NCI-H748 (cell line): ENCODE results near the gene RBM43.
"Not testable (repeated sequence)": the region's sequence is repeated elsewhere in the genome, so short reads cannot be mapped to it uniquely, and the experiment has no call there.

ENCODE experiments used
- DNase-seq: peaks from one replicate; lab custom pipeline; 2025; ENCODE audit not compliant: unreplicated experiment; lab: John Stamatoyannopoulos, UW

Gene RBM43

DNA sequence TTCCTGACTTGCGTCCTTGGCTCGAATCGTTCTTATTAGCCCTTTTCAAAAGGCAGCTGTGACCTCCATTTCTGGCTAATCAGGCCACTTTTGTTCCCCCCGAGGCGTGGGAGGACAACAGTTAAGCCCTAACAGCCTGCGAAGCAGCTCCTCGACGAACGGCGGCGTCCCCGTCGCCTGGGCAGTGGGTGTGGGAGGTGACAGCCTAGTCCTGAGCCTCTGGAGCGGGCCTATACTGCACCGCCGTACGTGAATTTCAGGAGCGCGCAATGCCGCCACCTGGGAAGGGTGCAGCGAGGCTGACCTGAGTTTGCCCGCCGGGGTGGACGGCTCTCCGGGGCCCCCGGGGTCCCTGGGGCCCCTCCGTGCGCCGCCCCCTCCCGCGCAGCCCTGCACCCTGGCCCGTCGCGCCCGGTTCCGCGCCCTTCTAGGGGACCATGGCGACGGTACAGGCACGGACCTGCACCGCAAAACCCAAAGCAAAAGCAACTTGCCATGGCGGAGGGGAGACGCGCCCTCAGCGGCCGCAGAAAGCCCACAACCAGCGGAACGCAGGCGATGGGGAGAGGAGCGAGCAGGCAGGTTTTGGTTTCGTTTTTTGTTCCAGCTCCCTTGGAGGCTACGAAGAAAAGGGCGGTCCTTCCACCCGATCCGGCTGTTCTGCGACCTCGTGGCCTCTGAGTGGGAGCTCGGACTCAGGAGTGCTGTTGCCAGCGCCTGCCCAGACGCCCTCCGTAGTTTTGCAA lies at the start of gene RBM43:
Gene RBM43, minus strand, starts transcription at position 633 of the 746 bp plus-strand sequence. Its CDS starts 136 bp downstream, at position 497.
- DNase-seq = peak; percentile 84

DNA sequence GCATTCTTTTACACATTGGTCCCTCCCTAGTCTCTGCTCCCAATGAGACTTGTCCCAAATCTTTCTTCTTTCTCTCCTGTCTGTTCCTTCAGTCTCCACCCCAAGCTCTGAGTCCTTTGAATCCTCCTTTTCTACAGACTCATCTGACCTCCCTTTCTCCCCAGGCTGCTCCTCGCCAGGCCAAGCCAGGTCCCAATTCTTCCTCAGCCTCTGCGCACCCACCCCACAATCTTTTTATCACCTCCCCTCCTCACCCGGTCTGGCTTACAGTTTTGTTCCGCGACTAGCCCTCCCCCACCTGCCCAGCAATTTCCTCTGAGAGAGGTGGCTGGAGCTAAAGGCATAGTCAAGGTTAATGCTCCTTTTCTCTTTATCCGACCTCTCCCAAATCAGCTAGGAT lies 48.6 kb upstream of the RBM43 start:
- DNase-seq = not testable (repeated sequence)

DNA sequence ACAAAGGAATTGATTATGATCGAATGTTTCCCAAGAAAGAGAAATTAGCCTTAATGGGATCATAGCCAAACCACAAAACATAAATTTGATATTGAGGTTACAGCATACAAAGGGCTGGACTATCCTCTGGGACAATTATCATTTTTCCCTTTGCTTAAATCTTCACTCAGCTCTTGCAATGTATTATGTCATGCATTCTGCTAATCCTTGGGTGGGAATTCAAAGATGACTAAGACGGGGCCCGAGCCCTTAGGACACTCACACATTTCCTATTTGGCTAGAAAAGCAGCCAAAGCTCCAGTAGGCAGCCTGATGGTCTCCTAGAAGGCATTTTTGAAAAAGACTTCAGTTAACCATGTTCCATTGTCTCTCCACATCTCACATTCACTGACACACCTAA lies 45.0 kb upstream of the RBM43 start:
- no peak for DNase-seq

DNA sequence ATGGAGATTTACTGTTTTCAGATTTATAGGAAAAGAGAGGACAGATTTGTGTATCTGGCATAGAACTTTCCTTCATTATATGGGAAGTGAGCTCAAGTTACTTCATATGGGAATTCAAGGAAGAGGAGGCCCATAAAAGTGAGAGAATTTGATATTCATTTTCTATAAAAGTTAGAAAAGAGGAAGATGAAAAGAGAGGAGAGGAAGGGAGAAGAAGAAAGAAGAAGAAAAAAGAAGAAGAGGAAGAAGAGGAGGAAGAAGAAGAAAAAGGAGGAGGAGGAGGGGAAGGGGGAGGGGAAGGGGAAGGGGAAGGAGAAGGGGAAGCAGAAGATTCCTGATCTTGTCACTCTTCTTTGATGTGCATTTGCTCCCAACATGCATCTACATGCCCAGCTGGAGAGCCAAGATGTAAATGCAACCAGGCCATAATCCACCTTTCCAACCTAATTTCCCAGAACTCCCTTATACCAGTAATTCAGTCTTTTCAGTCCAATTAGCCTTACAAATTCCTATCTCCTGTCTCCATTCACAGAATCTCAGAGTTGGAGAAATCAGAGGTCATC lies 43.5 kb upstream of the RBM43 start:
- no peak for DNase-seq

DNA sequence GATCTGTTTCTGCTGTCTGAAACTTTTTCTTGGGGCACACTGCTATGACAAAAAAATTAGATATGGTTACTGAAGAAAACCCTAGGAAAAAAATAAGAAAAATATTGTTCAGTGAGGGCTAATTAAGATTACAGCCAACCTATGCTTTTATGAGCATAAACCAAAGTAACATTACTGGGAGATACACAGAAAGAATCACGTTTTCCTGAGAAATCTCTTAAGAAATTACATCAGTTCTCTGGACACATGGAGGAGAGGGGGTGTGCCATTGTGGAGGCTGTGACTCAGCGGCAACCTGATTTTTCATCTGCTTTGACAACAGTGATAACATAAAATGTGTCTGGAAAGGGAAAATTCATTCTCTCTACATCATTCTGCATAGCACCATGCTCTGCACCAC lies 41.2 kb upstream of the RBM43 start:
- no peak for DNase-seq

DNA sequence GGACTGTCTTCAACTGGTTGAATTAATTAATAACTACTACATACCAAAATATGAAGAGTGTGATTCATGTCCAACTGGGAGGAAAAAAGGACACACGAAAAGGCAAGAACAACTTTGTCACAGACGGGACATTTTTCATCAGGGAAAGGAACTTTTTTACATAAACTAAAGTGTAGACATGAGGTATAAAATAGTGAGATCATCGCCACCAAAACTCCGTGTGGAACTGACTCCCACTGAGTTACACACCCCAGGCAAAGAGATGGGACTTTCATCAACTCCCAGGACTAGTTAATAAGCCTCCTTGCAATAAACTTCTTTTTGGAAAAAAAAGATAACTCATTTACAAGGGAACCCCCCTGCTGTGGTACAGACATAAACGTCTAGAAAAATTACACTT lies 40.7 kb upstream of the RBM43 start:
- no peak for DNase-seq

DNA sequence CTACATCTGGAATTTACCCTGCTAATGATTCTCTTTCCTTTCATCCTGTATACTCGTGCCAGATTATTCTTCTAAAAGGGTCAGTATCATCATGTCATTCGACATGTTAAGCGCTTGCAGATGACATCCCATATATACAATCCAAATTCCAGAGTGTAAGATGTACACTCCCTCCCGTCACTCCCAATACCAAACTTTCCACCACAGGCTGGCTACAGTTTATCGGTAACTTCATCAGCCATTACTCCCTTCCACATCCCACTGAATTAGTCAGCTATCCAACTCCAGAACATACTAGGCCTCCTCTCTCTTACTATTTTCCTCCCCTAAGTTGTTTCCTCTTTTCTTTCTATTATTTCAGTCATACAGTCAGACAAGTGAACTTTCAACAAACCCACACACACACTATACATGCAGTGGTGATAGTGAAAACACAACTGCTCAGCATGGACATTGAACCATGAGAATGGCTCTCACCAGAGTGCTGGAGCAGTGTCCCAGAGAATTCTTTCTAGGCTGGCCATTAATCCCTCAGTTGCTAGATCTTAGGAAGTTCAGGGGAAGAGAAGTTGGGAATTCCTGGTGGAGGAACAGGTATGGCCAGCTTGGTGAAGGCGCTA lies 38.4 kb upstream of the RBM43 start:
- DNase-seq = no peak

DNA sequence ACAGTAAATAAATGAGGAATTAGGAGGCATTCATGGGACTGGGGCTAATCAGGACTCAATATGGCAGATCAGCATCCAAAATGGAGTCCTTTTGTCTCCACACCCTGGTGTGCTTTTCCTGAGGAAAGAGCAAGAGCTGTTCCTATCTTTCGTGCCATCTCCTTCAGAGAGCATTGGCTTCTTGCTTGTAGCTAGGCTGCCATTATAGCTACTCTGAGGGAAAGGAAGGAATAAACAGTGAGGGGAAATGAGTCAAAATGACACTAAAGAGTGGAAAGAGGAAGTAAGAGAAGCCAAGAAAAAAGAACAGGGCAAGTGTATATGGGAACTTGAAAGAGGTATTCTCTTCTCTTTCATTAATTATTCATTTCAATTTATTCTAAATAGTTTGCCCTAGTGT lies 36.2 kb upstream of the RBM43 start:
- DNase-seq = no peak

DNA sequence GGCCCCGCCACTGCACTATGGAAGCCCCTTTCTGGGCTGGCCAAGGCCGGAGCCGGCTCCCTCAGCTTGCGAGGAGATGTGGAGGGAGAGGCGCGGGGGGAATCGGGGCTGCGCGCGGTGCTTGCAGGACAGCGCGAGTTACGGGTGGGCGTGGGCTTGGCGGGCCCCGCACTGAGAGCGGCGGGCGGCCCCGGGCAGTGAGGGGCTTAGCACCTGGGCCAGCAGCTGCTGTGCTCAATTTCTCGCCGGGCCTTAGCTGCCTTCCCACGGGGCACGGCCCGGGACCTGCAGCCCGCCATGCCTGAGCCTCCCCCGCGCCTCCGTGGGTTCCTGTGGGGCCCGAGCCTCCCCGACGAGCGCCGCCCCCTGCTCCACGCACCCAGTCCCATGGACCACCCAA lies 34.3 kb upstream of the RBM43 start:
- not testable (repeated sequence) for DNase-seq

DNA sequence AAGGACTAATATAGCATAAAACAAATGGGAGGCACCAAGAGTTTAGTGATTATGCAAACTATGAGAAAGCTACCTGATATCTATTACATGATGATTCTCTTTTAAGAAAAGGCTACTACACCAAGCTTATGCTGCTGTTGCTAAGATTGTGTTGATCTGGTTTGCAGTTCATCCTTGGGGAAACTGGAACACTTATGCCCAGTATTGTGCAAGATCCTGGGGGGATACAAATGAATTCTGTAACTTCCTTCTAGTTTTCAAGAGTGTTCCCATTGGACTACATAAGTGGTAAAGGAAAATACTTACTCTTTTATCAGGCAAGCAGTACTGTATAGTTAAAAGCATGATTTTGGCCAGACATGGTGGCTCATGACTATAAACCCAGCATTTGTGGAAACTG lies 30.9 kb upstream of the RBM43 start:
- DNase-seq = no peak

DNA sequence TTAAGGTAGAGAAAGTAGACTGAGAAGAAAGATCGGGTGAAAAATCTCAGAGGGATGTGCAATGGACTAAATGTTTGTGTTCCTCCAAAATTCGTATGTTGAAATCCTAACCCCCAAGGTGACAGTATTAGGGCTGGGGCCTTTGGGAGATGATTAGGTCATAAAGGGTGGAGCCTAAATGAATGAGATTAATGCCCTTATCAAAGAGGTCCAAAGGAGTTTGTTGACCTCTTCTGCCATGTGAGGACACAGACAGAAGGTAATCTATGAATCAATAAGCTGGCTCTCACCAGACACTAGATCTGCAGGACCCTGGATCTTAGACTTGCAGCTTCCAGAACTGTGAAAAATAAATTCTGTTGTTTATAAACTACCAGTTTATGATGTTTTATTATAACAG lies 30.5 kb upstream of the RBM43 start:
- DNase-seq = no peak

DNA sequence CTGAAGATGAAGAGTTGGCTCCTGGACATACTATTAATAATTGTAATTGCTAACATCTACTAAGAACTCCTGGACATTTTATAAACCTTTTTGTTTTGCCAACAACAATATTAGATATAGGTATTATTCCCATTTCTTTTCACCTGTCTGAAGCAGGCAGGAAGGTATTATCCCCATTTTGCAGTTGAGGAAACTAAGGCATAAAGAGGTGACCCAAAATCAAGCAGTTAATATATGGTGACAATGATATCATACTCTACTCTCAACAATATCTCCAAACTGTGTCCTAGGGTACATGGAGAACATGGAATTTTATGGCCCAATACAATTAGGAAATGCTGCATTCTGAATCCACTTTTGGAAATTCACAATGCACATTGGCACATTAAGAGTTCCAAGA lies 29.6 kb upstream of the RBM43 start:
- DNase-seq = no peak

DNA sequence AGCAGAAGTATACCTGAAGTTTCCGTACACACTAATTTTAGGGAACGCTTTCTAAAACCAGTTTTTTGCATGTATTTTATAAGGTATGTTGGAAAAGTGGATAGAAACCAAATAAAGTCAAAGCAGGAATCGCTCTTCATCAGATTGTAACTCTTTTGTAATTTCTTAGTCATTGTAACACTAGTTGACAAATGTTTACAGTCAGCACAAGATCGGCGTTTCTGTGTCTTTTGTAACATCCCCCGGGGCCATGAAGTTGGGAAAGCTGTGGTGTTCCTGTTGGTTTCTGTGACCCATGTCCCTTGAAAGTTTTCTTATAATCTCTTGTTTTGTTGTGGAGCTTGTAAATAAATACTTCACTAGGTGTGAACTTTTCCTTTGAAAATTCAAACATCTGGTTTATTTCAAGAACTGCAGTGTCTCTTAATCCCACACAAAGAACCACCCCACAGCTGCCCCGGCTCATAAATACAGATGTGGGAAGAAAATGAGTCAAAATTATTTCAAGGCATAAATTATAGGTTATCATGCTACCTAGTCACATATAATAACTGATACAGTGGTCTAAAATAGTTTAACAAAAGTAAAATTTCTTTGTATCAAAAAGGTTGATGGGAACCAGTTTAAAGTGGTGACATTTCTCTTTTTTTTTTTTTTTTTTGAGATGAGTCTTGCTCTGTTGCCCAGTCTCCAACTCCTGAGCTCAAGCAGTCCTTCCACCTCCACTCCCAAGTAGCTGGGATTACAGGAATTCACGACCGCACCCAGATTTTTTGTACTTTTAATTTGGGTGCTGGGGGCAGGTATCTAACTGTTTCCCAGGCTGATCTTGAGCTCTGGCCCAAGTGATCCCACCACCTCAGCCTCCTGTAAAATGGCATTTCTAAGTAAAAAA lies 28.6 kb upstream of the RBM43 start:
- no peak for DNase-seq

DNA sequence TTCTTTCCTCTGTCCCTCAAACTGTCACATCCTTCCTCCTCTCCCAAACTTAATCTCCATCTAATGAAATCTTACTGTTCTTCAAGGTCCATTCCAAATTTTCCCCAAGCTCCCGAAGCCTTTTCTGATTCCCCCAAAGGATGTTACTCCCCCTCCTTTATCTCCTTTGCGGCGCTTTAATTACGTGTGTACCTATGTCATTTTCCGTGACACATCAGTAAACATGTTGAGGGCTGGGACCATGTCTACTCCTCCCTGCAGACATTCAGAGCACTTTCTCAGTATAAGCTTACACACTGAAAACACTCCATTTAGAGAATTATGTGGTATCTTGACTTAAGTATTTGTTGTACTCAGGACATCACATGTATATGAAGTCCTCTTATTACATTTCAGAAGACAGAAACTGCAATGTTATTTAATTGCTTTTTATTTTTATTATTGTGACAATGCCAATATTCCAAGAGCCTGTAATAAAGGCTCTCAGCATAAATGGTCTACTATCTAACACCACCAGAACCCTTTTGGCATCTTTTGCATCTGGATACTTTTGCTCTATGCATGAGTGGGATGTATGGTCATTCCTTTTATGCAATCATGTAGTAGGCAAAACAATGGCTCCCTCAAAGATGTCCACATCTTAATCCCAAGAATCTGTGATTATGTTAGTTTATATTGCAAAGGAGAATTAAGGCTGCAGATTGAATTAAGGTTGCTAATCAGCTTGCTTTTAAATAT lies 26.0 kb upstream of the RBM43 start:
- peak; percentile 61 for DNase-seq

DNA sequence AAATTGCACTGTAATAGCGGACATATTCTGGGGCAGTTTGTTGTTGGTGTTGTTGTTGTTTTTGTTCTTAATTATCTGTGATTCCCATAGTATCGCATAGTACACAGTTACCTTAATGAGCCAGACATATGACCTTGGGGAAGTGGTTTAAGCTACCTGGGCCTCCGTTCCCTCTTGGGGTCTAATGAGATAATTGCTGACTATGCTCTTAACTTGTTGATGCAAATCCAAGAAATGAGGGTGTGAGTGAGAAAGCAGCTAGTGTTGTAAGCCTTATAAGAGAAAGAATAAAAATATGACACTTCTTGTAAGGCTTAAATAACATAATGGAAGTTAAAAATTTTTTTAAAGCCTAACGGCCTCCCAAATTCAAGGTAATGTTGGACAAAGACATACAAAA lies 20.7 kb upstream of the RBM43 start:
- no peak for DNase-seq

DNA sequence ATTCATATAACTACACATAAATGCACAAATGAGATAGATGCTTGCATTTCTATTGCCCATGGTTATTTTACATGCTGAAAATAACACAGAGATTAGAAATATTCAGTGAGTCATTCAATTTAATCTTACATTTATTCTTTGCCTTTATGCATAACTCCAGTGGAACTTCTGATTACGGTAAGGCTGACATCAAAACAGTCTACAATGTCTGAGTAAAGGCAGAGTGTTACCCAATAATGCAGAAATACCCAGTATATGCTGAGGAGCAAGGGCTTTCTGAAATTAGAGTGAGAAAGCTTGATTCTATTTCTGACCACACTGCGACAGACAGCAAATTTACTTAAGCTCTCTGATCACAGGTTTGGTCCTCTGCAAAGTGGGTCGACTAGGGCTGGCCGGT lies 18.6 kb upstream of the RBM43 start:
- no peak for DNase-seq

DNA sequence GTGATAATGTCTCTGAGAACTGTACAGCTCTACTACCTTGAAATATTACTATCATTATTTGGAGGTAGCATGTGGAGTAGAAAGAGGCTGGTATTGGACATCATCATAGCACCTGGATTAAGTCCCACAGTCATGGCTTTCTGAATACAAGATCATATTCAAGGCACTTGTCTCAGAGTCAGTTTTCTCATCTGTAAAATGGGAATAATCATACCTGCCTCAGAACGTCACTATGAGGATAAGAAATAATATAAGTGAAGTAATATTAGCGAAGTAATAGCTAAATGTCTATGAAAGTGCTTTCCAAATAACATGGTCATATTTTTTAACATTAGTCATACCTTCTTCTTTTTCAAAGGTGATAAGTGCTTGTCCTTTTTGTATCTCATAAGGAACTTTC lies 16.8 kb upstream of the RBM43 start:
- DNase-seq = no peak

DNA sequence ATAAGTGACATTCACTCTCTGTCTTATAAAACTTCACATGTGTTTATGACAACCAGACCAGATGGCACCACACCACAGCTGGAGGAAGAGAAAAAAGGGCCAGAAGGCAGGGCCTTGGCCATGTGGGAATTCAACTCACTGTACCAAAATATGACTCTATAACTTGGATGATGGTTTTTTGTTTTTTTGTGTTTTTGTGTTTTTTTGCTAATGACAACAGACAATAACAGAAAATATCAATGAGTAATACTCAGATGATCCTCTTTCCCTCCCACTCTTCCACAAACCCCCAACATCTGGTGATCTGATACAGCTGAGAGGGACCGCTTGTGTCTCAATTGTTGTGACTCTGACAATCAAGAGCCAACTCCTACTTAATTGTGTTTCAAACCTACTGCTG lies 15.4 kb upstream of the RBM43 start:
- DNase-seq = no peak

DNA sequence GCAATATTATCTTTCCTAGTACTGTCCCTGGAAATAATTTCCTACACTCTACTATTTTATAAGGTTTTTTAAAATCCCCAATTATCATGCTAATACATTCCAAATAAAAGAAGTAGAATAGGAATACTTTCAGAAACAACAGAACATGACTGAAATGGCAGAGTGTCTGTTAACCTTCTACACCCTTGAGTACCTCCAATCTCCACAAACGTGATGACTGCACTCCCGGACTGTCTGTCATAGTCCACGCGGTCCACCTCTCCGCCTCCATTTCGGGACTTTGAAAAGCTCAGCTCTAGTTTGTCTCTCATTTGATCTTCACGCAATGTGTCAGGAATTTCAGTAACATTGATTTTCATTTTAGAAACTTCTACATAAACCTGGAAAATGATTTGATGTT lies 13.6 kb upstream of the RBM43 start:
- DNase-seq = no peak

DNA sequence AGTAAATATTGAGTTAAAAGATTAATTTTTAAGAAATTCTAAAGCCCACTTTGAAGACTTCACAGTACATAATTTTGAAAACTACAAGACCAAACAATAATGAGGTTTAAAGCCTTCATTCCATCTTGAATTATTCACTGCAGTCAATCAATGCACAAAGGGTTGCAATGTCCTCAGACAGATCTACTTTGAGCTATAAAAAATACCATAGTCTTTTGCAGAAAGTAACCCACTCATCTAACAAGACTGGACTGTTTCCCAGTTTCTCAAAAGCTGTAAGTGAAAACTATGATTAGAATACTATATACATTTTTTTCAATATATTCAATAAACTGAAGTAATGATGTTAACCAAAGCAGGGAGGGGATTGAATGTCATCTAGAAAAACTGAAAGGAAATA lies 10.2 kb upstream of the RBM43 start:
- DNase-seq = no peak
